ENCODE results near the gene VPS36.
"Not testable (repeated sequence)": the region's sequence is repeated elsewhere in the genome, so short reads cannot be mapped to it uniquely, and the experiment has no call there.

VPS36 gene

GRCh38 chr13:52383366-52383765, 67.1 kb downstream of the VPS36 start:
- no peak for FAIRE-seq
- TF ChIP-seq POLR2A (IDR thresholded peaks at IDR 0.05; ENCODE audit: low read depth, low read length), result no peak
- no peak for TF ChIP-seq SPI1 (IDR thresholded peaks at IDR 0.05; ENCODE audit: low read depth, low read length)
- TF ChIP-seq TAF1 (IDR thresholded peaks at IDR 0.05; ENCODE audit: low read depth, low read length), result no peak
- no peak for TF ChIP-seq POU2F2 (IDR thresholded peaks at IDR 0.05; ENCODE audit: low read depth, low read length)
- TF ChIP-seq POLR2AphosphoS5 (IDR thresholded peaks at IDR 0.05; ENCODE audit: low read depth, low read length), result no peak
- no peak for TF ChIP-seq PAX5 (IDR thresholded peaks at IDR 0.05; ENCODE audit: insufficient read depth, low read length, severe bottlenecking)
- DNase-seq (ENCODE audit: insufficient read length, low spot score), result no peak

DNA sequence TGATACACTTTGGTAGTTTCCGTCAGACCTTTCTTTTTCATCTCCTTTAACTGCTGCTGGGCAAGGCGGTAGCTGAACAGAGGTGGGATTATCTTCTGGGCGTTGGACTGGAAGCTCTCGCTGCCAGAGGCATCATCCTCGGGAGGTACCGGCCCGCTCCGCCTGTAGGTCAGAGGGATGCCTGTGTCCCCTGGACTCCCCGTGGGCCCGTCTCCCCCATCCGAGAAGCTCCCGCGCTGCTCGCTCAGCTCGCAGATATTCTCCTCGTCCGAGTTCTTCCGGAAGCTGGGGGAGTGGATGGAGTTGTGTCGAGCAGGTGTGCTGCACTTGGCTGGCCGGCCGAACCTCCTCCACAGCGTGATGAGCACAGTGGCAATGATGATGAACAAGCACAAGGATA, 72.1 kb downstream of the VPS36 start:
- no peak for FAIRE-seq

GRCh38 chr13:52377898-52378297, 72.5 kb downstream of the VPS36 start:
- no peak for TF ChIP-seq POLR2A (IDR thresholded peaks at IDR 0.05; ENCODE audit: low read depth, low read length)
- TF ChIP-seq POLR2AphosphoS5 (IDR thresholded peaks at IDR 0.05; ENCODE audit: low read depth, low read length), result no peak
- no peak for TF ChIP-seq PAX5 (IDR thresholded peaks at IDR 0.05; ENCODE audit: insufficient read depth, low read length, severe bottlenecking)
- TF ChIP-seq TAF1 (IDR thresholded peaks at IDR 0.05; ENCODE audit: low read depth, low read length), result no peak
- TF ChIP-seq SPI1 (IDR thresholded peaks at IDR 0.05; ENCODE audit: low read depth, low read length), result no peak
- no peak for TF ChIP-seq POU2F2 (IDR thresholded peaks at IDR 0.05; ENCODE audit: low read depth, low read length)
- DNase-seq (ENCODE audit: insufficient read length, low spot score) (no peak), FAIRE-seq (no peak)

More for the DNA sequence above, 72.1 kb downstream of the VPS36 start:
- no peak for DNase-seq (ENCODE audit: insufficient read length, low spot score)
- no peak for TF ChIP-seq TAF1 (IDR thresholded peaks at IDR 0.05; ENCODE audit: low read depth, low read length)

GRCh38 chr13:52374873-52375411, 75.5 kb downstream of the VPS36 start:
- TF ChIP-seq POU2F2 (IDR thresholded peaks at IDR 0.05; ENCODE audit: low read depth, low read length), result no peak
- no peak for TF ChIP-seq PAX5 (IDR thresholded peaks at IDR 0.05; ENCODE audit: insufficient read depth, low read length, severe bottlenecking)
- no peak for TF ChIP-seq POLR2AphosphoS5 (IDR thresholded peaks at IDR 0.05; ENCODE audit: low read depth, low read length)
- no peak for TF ChIP-seq TAF1 (IDR thresholded peaks at IDR 0.05; ENCODE audit: low read depth, low read length)
- no peak for TF ChIP-seq POLR2A (IDR thresholded peaks at IDR 0.05; ENCODE audit: low read depth, low read length)
- TF ChIP-seq SPI1 (IDR thresholded peaks at IDR 0.05; ENCODE audit: low read depth, low read length), result no peak
- FAIRE-seq, result no peak
- DNase-seq (ENCODE audit: insufficient read length, low spot score), result no peak

GRCh38 chr13:52374389-52374788, 76.0 kb downstream of the VPS36 start:
- TF ChIP-seq SPI1 (IDR thresholded peaks at IDR 0.05; ENCODE audit: low read depth, low read length), result no peak
- no peak for TF ChIP-seq POLR2A (IDR thresholded peaks at IDR 0.05; ENCODE audit: low read depth, low read length)
- TF ChIP-seq POLR2AphosphoS5 (IDR thresholded peaks at IDR 0.05; ENCODE audit: low read depth, low read length), result no peak
- no peak for TF ChIP-seq TAF1 (IDR thresholded peaks at IDR 0.05; ENCODE audit: low read depth, low read length)
- no peak for TF ChIP-seq PAX5 (IDR thresholded peaks at IDR 0.05; ENCODE audit: insufficient read depth, low read length, severe bottlenecking)
- no peak for TF ChIP-seq POU2F2 (IDR thresholded peaks at IDR 0.05; ENCODE audit: low read depth, low read length)
- FAIRE-seq (no peak), DNase-seq (ENCODE audit: insufficient read length, low spot score) (no peak)

- DNase-seq (ENCODE audit: insufficient read length, low spot score); FAIRE-seq: not testable (repeated sequence)
Measured at GRCh38 chr13:52373277-52373676, 77.2 kb downstream of the VPS36 start.

- FAIRE-seq, result no peak
- no peak for DNase-seq (ENCODE audit: insufficient read length, low spot score)
- TF ChIP-seq POU2F2 (IDR thresholded peaks at IDR 0.05; ENCODE audit: low read depth, low read length) (no peak), TAF1 (IDR thresholded peaks at IDR 0.05; ENCODE audit: low read depth, low read length) (no peak), POLR2AphosphoS5 (IDR thresholded peaks at IDR 0.05; ENCODE audit: low read depth, low read length) (no peak), SPI1 (IDR thresholded peaks at IDR 0.05; ENCODE audit: low read depth, low read length) (no peak), POLR2A (IDR thresholded peaks at IDR 0.05; ENCODE audit: low read depth, low read length) (no peak), PAX5 (IDR thresholded peaks at IDR 0.05; ENCODE audit: insufficient read depth, low read length, severe bottlenecking) (no peak)
Measured at GRCh38 chr13:52371736-52372247, 78.6 kb downstream of the VPS36 start.

GRCh38 chr13:52366291-52366690, 84.1 kb downstream of the VPS36 start:
- TF ChIP-seq PAX5 (IDR thresholded peaks at IDR 0.05; ENCODE audit: insufficient read depth, low read length, severe bottlenecking) (no peak), SPI1 (IDR thresholded peaks at IDR 0.05; ENCODE audit: low read depth, low read length) (no peak), POLR2A (IDR thresholded peaks at IDR 0.05; ENCODE audit: low read depth, low read length) (no peak), TAF1 (IDR thresholded peaks at IDR 0.05; ENCODE audit: low read depth, low read length) (no peak), POU2F2 (IDR thresholded peaks at IDR 0.05; ENCODE audit: low read depth, low read length) (no peak), POLR2AphosphoS5 (IDR thresholded peaks at IDR 0.05; ENCODE audit: low read depth, low read length) (no peak)
- no peak for DNase-seq (ENCODE audit: insufficient read length, low spot score)
- no peak for FAIRE-seq

Data from GM12891 (cell line).